HepG2 (cell line): ENCODE measurements around the gene ELFN1.

ENCODE experiments used
- GATAD2A ChIP-seq: IDR thresholded peaks from 2 replicates; pipeline ENCODE4 v1.6.1; 2016
- HMG20B ChIP-seq: conservative IDR thresholded peaks from 2 replicates; pipeline ENCODE4 v1.6.1; 2016; ENCODE audit warnings: missing genetic modification reagents, missing compliant biosample characterization
- MAFK ChIP-seq, 2 experiments: IDR thresholded peaks in 1 of 2; conservative IDR thresholded peaks in 1 of 2; 2 replicates each; pipeline ENCODE4 v1.6.1; 2011; ENCODE audit warnings: improper control_type of control experiment in 2 of 2, low read length in 2 of 2
- SRSF1 ChIP-seq: fragments of 200-400 bp; formaldehyde crosslinking; optimal IDR thresholded peaks from 2 replicates; pipeline ENCODE3; 2017; ENCODE audit warnings: mild to moderate bottlenecking, low read depth, low read length, moderate library complexity
- TAF15 ChIP-seq: fragments of 200-400 bp; formaldehyde crosslinking; IDR thresholded peaks from one replicate; pipeline ENCODE4 v1.6.1; 2018; ENCODE audit warnings: mild to moderate bottlenecking, low read depth, low read length; ENCODE audit not compliant: poor library complexity, severe bottlenecking
- ZFP41 ChIP-seq: sonication (generic); formaldehyde crosslinking; IDR thresholded peaks from 2 replicates; pipeline ENCODE4 v1.4.0; 2020; ENCODE audit warnings: mild to moderate bottlenecking, missing genetic modification reagents, borderline replicate concordance
- ZNF207 ChIP-seq: fragments of 450-650 bp; IDR thresholded peaks from 2 replicates; pipeline ENCODE4 v1.6.1; 2016; ENCODE audit warnings: antibody characterized with exemption, borderline replicate concordance
- TF ChIP-seq, protein P1 (sequence below), 2 experiments: sonication (generic) in 1 of 2; formaldehyde crosslinking in 1 of 2; IDR thresholded peaks; 2 replicates each; pipeline versions ENCODE4 v1.4.0 to v1.6.1; 2018 to 2020; ENCODE audit warnings: missing genetic modification reagents in 2 of 2, borderline replicate concordance in 1 of 2, low read depth in 1 of 2, mild to moderate bottlenecking in 1 of 2, missing biosample characterization in 1 of 2
- TF ChIP-seq, protein P2 (sequence below): sonication (generic); formaldehyde crosslinking; IDR thresholded peaks from 2 replicates; pipeline ENCODE4 v1.4.0; 2020; ENCODE audit warnings: missing genetic modification reagents, mild to moderate bottlenecking, borderline replicate concordance

DNA sequence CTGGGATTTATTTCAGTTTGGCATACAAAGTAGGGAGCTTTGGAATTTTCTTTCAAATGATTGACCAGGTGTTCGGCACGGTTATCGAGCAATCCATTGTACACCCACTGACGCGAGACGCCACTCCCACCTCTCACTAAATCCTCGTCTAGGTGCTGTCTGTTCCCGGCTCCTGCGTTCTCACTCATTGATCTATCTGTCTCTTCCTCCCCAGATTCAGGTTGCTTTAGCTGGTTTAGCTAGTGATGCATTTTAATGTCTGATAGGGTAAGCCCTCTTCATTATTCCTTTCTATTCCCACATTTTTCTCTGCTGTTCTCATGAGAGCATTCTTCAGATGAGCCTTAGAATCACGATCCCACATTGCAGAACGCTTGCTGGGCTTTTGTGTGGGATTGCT lies 91.7 kb downstream of the ELFN1 start:
- TF ChIP-seq MAFK (conservative IDR thresholded peaks at IDR 0.05 in 1 of 2, IDR thresholded peaks at IDR 0.05 in 1 of 2; ENCODE audit: low read length in 2 of 2): no peak
- TF ChIP-seq ZNF207: no peak
- TF ChIP-seq ZFP41: no peak
- TF ChIP-seq SRSF1: no peak
- no peak for TF ChIP-seq GATAD2A (CRISPR knock-in tag)
- TF ChIP-seq, protein P1, sequence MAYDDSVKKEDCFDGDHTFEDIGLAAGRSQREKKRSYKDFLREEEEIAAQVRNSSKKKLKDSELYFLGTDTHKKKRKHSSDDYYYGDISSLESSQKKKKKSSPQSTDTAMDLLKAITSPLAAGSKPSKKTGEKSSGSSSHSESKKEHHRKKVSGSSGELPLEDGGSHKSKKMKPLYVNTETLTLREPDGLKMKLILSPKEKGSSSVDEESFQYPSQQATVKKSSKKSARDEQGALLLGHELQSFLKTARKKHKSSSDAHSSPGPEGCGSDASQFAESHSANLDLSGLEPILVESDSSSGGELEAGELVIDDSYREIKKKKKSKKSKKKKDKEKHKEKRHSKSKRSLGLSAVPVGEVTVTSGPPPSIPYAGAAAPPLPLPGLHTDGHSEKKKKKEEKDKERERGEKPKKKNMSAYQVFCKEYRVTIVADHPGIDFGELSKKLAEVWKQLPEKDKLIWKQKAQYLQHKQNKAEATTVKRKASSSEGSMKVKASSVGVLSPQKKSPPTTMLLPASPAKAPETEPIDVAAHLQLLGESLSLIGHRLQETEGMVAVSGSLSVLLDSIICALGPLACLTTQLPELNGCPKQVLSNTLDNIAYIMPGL (CRISPR knock-in tag; IDR thresholded peaks at IDR 0.05; ENCODE audit: borderline replicate concordance in 1 of 2, low read depth in 1 of 2): no peak
- no peak for TF ChIP-seq TAF15
- TF ChIP-seq HMG20B (CRISPR knock-in tag): no peak
- TF ChIP-seq, protein P2, sequence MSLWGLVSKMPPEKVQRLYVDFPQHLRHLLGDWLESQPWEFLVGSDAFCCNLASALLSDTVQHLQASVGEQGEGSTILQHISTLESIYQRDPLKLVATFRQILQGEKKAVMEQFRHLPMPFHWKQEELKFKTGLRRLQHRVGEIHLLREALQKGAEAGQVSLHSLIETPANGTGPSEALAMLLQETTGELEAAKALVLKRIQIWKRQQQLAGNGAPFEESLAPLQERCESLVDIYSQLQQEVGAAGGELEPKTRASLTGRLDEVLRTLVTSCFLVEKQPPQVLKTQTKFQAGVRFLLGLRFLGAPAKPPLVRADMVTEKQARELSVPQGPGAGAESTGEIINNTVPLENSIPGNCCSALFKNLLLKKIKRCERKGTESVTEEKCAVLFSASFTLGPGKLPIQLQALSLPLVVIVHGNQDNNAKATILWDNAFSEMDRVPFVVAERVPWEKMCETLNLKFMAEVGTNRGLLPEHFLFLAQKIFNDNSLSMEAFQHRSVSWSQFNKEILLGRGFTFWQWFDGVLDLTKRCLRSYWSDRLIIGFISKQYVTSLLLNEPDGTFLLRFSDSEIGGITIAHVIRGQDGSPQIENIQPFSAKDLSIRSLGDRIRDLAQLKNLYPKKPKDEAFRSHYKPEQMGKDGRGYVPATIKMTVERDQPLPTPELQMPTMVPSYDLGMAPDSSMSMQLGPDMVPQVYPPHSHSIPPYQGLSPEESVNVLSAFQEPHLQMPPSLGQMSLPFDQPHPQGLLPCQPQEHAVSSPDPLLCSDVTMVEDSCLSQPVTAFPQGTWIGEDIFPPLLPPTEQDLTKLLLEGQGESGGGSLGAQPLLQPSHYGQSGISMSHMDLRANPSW (CRISPR knock-in tag): no peak
